ENCODE measurements around the gene MYEOV. TPM values are rescaled to one million over a fixed set of nuclear protein-coding genes. Genes with fewer than 3 reads are reported as not detected.

MYEOV gene
- total and polyA plus RNA-seq, 2 donors: 0.38 to 0.64 TPM

GRCh38 chr11:69291459-69292110, 2.4 kb upstream of the MYEOV start:
- no peak for DNase-seq (ENCODE audit: low read depth in 6 of 9, low spot score in 9 of 9)
- Histone ChIP-seq H3K27me3 (ENCODE audit: control insufficient read depth in 2 of 2, insufficient read depth in 1 of 2, low read length in 1 of 2) (no peaks in the 10 kb centered on the region), H3K27ac (ENCODE audit: low read depth in 1 of 2, low read length in 1 of 2) (no peak overlapping the region), H3K36me3 (ENCODE audit: control insufficient read depth in 2 of 2, insufficient read depth in 2 of 2, low read length in 1 of 2) (no peaks in the 10 kb centered on the region), H3K4me3 (ENCODE audit: low read length in 2 of 2) (no peak overlapping the region), H3K4me1 (ENCODE audit: control insufficient read depth in 2 of 2, insufficient read depth in 2 of 2, low read length in 2 of 2) (peaks cover 8 to 9% of the 10 kb centered on the region in 2 donors), H3K9me3 (ENCODE audit: control insufficient read depth in 2 of 2, insufficient read depth in 1 of 2, low read length in 1 of 2) (no peaks in the 10 kb centered on the region)
- 86% methylated on average over 4 of the region's 4 CpGs for WGBS

DNA sequence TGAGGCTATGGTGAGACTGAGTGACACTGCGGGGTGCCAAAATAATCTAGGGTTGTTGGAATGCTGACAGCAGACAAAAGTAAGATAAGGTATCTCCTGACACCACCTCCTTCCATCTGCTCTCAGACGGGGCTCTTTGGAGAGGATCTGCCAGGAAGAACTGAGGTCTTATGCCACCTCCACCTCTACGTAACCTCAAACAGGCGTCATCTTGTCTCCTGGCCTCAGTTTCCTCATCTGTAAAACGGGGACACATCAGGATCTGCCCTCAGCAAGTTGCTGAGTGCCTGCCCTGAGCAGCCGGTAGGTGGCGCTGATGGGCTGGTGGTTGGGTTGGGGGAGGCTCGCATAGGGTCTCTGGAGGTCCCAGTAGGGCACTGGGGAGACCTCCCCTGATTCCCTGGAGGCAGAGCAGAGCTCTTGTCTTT, 1.7 kb upstream of the MYEOV start:
- WGBS: 31% methylated on average over 8 of the region's 8 CpGs
- DNase-seq (ENCODE audit: low read depth in 6 of 9, low spot score in 9 of 9): peak in 2 of 9 donors; percentile 29 to 43
- no peaks in the 10 kb centered on the region for H3K36me3 ChIP-seq (ENCODE audit: control insufficient read depth in 2 of 2, insufficient read depth in 2 of 2, low read length in 1 of 2)
- H3K9me3 ChIP-seq (ENCODE audit: control insufficient read depth in 2 of 2, insufficient read depth in 1 of 2, low read length in 1 of 2): peaks cover 0 to 4% of the 10 kb centered on the region in 2 donors
- no peaks in the 10 kb centered on the region for H3K27me3 ChIP-seq (ENCODE audit: control insufficient read depth in 2 of 2, insufficient read depth in 1 of 2, low read length in 1 of 2)
- no peak overlapping the region for H3K4me3 ChIP-seq (ENCODE audit: low read length in 2 of 2)
- H3K27ac ChIP-seq (ENCODE audit: low read depth in 1 of 2, low read length in 1 of 2): no peak overlapping the region
- H3K4me1 ChIP-seq (ENCODE audit: control insufficient read depth in 2 of 2, insufficient read depth in 2 of 2, low read length in 2 of 2): peaks cover 15% of the 10 kb centered on the region in 2 donors

DNA sequence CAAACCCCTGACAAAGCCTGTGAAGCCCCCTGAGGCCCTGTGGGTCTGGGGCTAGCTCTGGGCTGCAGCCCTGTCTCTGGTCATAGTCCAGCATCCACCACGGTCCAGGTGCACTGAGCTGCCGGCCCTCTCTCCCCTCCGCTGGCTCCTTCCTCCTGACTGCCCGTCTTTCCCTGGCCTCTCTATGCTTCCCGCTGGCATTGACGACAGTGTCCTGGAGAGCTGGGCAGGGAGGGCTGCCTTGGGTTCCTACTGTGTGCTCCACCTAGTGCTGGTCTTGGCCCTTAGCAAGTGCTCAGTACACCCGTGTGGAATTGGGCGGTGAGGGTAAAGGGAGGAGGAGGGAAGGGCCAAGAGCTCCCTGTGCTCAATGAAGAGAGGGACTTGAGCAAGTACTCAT, 868 bp upstream of the MYEOV start:
- H3K27me3 ChIP-seq (ENCODE audit: control insufficient read depth in 2 of 2, insufficient read depth in 1 of 2, low read length in 1 of 2): peaks cover 0 to 2% of the 10 kb centered on the region in 2 donors
- DNase-seq (ENCODE audit: low read depth in 6 of 9, low spot score in 9 of 9): no peak
- H3K9me3 ChIP-seq (ENCODE audit: control insufficient read depth in 2 of 2, insufficient read depth in 1 of 2, low read length in 1 of 2): peaks cover 0 to 4% of the 10 kb centered on the region in 2 donors
- WGBS: 93% methylated on average over 8 of the region's 8 CpGs
- no peak overlapping the region for H3K27ac ChIP-seq (ENCODE audit: low read depth in 1 of 2, low read length in 1 of 2)
- H3K4me1 ChIP-seq (ENCODE audit: control insufficient read depth in 2 of 2, insufficient read depth in 2 of 2, low read length in 2 of 2): peaks cover 23 to 24% of the 10 kb centered on the region in 2 donors
- H3K36me3 ChIP-seq (ENCODE audit: control insufficient read depth in 2 of 2, insufficient read depth in 2 of 2, low read length in 1 of 2): no peaks in the 10 kb centered on the region
- no peak overlapping the region for H3K4me3 ChIP-seq (ENCODE audit: low read length in 2 of 2)

DNA sequence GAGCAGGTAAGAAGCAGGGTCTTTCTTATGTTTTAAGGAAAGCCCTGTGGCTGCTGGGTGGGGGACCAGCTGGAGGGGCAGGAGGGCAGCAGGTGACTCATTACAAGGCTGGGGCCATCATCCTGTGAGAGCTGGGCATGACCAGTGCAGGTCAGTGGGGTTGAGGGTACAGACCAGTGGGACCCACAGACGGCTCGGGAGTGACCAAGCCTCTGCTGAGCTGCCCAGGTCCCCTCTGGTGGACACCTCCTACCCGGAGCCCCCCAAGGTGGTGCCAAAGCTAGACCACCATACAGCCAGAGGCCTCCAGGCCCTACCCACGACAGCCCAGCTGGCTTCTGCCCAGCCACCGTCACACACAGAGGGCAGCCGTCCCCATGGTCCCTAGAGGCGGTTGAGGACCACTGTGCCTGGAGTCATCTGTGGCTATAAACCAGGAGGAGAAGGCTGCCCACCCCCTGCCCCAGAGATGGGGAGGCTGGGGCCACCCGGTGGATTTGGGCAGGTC, 670 bp downstream of the MYEOV start:
- H3K36me3 ChIP-seq (ENCODE audit: control insufficient read depth in 2 of 2, insufficient read depth in 2 of 2, low read length in 1 of 2): no peaks in the 10 kb centered on the region
- H3K4me1 ChIP-seq (ENCODE audit: control insufficient read depth in 2 of 2, insufficient read depth in 2 of 2, low read length in 2 of 2): peaks cover 24 to 32% of the 10 kb centered on the region in 2 donors
- peaks cover 0 to 4% of the 10 kb centered on the region in 2 donors for H3K9me3 ChIP-seq (ENCODE audit: control insufficient read depth in 2 of 2, insufficient read depth in 1 of 2, low read length in 1 of 2)
- no peak overlapping the region for H3K27ac ChIP-seq (ENCODE audit: low read depth in 1 of 2, low read length in 1 of 2)
- 97% methylated on average over 8 of the region's 8 CpGs for WGBS
- DNase-seq (ENCODE audit: low read depth in 6 of 9, low spot score in 9 of 9): no peak
- peaks cover 0 to 8% of the 10 kb centered on the region in 2 donors for H3K27me3 ChIP-seq (ENCODE audit: control insufficient read depth in 2 of 2, insufficient read depth in 1 of 2, low read length in 1 of 2)
- no peak overlapping the region for H3K4me3 ChIP-seq (ENCODE audit: low read length in 2 of 2)

DNA sequence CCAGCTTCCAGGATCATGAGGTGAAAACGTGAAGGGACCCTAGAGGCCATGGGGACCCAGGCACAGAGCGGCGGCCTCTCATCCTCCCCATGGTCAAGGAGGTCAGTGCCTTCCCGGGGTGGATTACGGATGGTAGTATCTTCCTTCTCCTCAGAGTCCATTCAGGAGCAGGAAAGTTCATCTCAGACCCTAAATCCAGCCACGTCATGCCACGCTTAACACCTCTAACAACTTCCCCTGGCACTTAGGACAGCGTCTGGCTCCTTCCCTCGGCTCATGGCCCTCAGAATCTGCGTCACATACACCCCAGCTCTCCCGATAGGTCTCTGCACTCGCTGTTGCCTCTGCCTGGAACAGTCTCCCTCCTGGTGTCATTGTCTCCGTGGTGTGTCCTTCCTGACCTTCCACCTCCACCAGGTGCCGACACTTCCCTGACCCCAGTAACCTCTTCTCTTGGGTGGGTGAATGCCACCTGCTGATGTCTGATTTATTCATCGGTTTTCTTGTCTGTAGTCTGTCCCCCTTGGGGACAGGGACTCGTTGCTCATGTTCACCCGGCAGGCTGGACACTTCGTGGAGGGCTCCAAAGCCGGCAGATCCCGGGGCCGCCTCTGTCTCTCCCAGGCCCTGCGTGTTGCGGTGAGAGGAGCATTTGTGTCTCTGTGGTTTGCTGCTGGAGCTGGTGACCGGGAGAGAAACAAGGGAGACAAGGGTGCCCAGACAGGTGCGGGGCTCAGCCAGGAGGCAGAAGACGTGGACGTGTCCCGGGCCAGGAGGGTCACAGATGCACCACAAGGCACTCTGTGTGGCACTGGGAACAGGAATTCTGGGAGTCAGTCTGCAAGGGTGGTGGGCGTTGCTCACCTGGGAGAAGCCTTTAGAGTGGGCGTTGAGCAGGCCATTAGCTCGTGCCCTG, 1.4 kb downstream of the MYEOV start:
- 95% methylated on average over 31 of the region's 31 CpGs for whole genome bisulfite sequencing

GRCh38 chr11:69295995-69296889, 2.3 kb downstream of the MYEOV start:
- Histone ChIP-seq H3K9me3 (ENCODE audit: control insufficient read depth in 2 of 2, insufficient read depth in 1 of 2, low read length in 1 of 2) (peaks cover 0 to 4% of the 10 kb centered on the region in 2 donors), H3K27me3 (ENCODE audit: control insufficient read depth in 2 of 2, insufficient read depth in 1 of 2, low read length in 1 of 2) (peaks cover 0 to 8% of the 10 kb centered on the region in 2 donors), H3K4me1 (ENCODE audit: control insufficient read depth in 2 of 2, insufficient read depth in 2 of 2, low read length in 2 of 2) (peaks cover 24 to 34% of the 10 kb centered on the region in 2 donors), H3K27ac (ENCODE audit: low read depth in 1 of 2, low read length in 1 of 2) (peak overlapping the region in 1 of 2 donors; percentile 46), H3K36me3 (ENCODE audit: control insufficient read depth in 2 of 2, insufficient read depth in 2 of 2, low read length in 1 of 2) (no peaks in the 10 kb centered on the region), H3K4me3 (ENCODE audit: low read length in 2 of 2) (no peak overlapping the region)
- 83% methylated on average over 18 of the region's 18 CpGs for WGBS
- no peak for DNase-seq (ENCODE audit: low read depth in 6 of 9, low spot score in 9 of 9)

More for the DNA sequence above, 1.4 kb downstream of the MYEOV start:
- DNase-seq (ENCODE audit: low read depth in 6 of 9, low spot score in 9 of 9): no peak
- Histone ChIP-seq H3K27ac (ENCODE audit: low read depth in 1 of 2, low read length in 1 of 2) (no peak overlapping the region), H3K36me3 (ENCODE audit: control insufficient read depth in 2 of 2, insufficient read depth in 2 of 2, low read length in 1 of 2) (no peaks in the 10 kb centered on the region), H3K4me1 (ENCODE audit: control insufficient read depth in 2 of 2, insufficient read depth in 2 of 2, low read length in 2 of 2) (peaks cover 24 to 34% of the 10 kb centered on the region in 2 donors), H3K4me3 (ENCODE audit: low read length in 2 of 2) (no peak overlapping the region), H3K9me3 (ENCODE audit: control insufficient read depth in 2 of 2, insufficient read depth in 1 of 2, low read length in 1 of 2) (peaks cover 0 to 4% of the 10 kb centered on the region in 2 donors), H3K27me3 (ENCODE audit: control insufficient read depth in 2 of 2, insufficient read depth in 1 of 2, low read length in 1 of 2) (peaks cover 0 to 8% of the 10 kb centered on the region in 2 donors)

- peak in 5 of 9 donors; percentile 26 to 71 (median 33) for DNase-seq (ENCODE audit: low read depth in 6 of 9, low spot score in 9 of 9)
- 3% methylated on average over 18 of the region's 18 CpGs for WGBS
- peaks cover 0 to 8% of the 10 kb centered on the region in 2 donors for H3K27me3 ChIP-seq (ENCODE audit: control insufficient read depth in 2 of 2, insufficient read depth in 1 of 2, low read length in 1 of 2)
- H3K36me3 ChIP-seq (ENCODE audit: control insufficient read depth in 2 of 2, insufficient read depth in 2 of 2, low read length in 1 of 2): no peaks in the 10 kb centered on the region
- H3K9me3 ChIP-seq (ENCODE audit: control insufficient read depth in 2 of 2, insufficient read depth in 1 of 2, low read length in 1 of 2): peaks cover 0 to 4% of the 10 kb centered on the region in 2 donors
- H3K4me1 ChIP-seq (ENCODE audit: control insufficient read depth in 2 of 2, insufficient read depth in 2 of 2, low read length in 2 of 2): peaks cover 24 to 34% of the 10 kb centered on the region in 2 donors
- H3K27ac ChIP-seq (ENCODE audit: low read depth in 1 of 2, low read length in 1 of 2): peak overlapping the region; percentile 52 to 76
- peak overlapping the region in 1 of 2 donors; percentile 7 for H3K4me3 ChIP-seq (ENCODE audit: low read length in 2 of 2)
Observed at GRCh38 chr11:69296890-69297786, 3.2 kb downstream of the MYEOV start.
